GM10266 (cell line): ENCODE data around the gene SLC26A3.

Source experiments
- DNase-seq: peaks from one replicate; pipeline ENCODE4 v3.0.0; 2012; ENCODE audit errors: extremely low spot score
- CTCF ChIP-seq: IDR thresholded peaks from 2 replicates; pipeline ENCODE4 v1.5.1; 2012; ENCODE audit warnings: mild to moderate bottlenecking, low read depth; ENCODE audit not compliant: control insufficient read depth, insufficient read depth; ENCODE audit errors: missing control alignments

The SLC26A3 gene

GRCh38 chr7:107758667-107759066 is 44.4 kb downstream of the SLC26A3 start:
- no peak for DNase-seq
- no peak for TF ChIP-seq CTCF

- no peak for DNase-seq
- TF ChIP-seq CTCF = no peak
Measured at GRCh38 chr7:107754642-107755041, 48.4 kb downstream of the SLC26A3 start.

- no peak for TF ChIP-seq CTCF
- DNase-seq = no peak
Measured at GRCh38 chr7:107751113-107751512, 51.9 kb downstream of the SLC26A3 start.

GRCh38 chr7:107746006-107746405 is 57.0 kb downstream of the SLC26A3 start:
- no peak for TF ChIP-seq CTCF

GRCh38 chr7:107744345-107744750 is 58.7 kb downstream of the SLC26A3 start:
- no peak for TF ChIP-seq CTCF
- DNase-seq = no peak

More at GRCh38 chr7:107746006-107746405, 57.0 kb downstream of the SLC26A3 start:
- DNase-seq = no peak

GRCh38 chr7:107743567-107744344 is 59.3 kb downstream of the SLC26A3 start, which contains the start of gene CBLL1:
TSS of gene CBLL1 (plus strand) at chr7:107744142. CDS start at chr7:107744164, 22 bp downstream.
- peak; percentile 84 for TF ChIP-seq CTCF
- peak; percentile 88 for DNase-seq
